Sigmoid colon (tissue), 7 donors: ENCODE data around the gene MVB12A. TPM values are rescaled to one million over a fixed set of nuclear protein-coding genes. Genes with fewer than 3 reads are reported as not detected.

Experiments
- DNase-seq: peaks from one replicate; pipeline ENCODE4 v3.0.0-alpha.2; 2019
- H3K27ac ChIP-seq, 4 donors: fragments of 200-600 bp; sonication (generic); one replicate each; pipeline ENCODE4 v1.5.1; 2016 to 2019; ENCODE audit warnings: mild to moderate bottlenecking in 1 of 4
- H3K27me3 ChIP-seq, 3 donors: fragments of 200-600 bp; sonication (generic); one replicate each; pipeline ENCODE4 v1.5.1; 2019; ENCODE audit warnings: mild to moderate bottlenecking in 1 of 3
- H3K36me3 ChIP-seq, 4 donors: fragments of 200-600 bp; sonication (generic); one replicate each; pipeline ENCODE4 v1.5.1; 2016 to 2019
- H3K4me1 ChIP-seq, 4 donors: fragments of 200-600 bp; sonication (generic); one replicate each; pipeline ENCODE4 v1.5.1; 2017 to 2019
- H3K4me3 ChIP-seq, 4 donors: fragments of 200-600 bp; sonication (generic); one replicate each; pipeline ENCODE4 v1.5.1; 2017 to 2019; ENCODE audit warnings: mild to moderate bottlenecking in 2 of 4, moderate library complexity in 1 of 4
- H3K9me3 ChIP-seq, 4 donors: fragments of 200-600 bp in 3 of 4; sonication (generic) in 3 of 4; one replicate each; pipeline versions ENCODE4 v1.5.1 to v1.6.1; 2013 to 2019
- EP300 ChIP-seq, 4 donors: sonication (generic); formaldehyde crosslinking; IDR thresholded peaks; one replicate each; pipeline ENCODE4 v1.6.1; 2017; ENCODE audit warnings: antibody characterized with exemption in 4 of 4
- POLR2A ChIP-seq, 2 donors: fragments of 450-650 bp; IDR thresholded peaks; one replicate each; pipeline ENCODE4 v1.6.1; 2016; ENCODE audit warnings: antibody characterized with exemption in 2 of 2, mild to moderate bottlenecking in 2 of 2, moderate library complexity in 2 of 2
- POLR2AphosphoS5 ChIP-seq, 4 donors: sonication (generic); formaldehyde crosslinking; IDR thresholded peaks; one replicate each; pipeline ENCODE4 v1.6.1; 2017; ENCODE audit warnings: antibody characterized with exemption in 4 of 4
- WGBS, 2 donors: extraction: QIAGEN DNeasy Blood & Tissue Kit; methylation state at CpG; one replicate each; pipeline ENCODE4 v1.1.7; 2013; 5-methylcytosine and 5-hydroxymethylcytosine counted together
- intact Hi-C: fragments of 100-400 bp; cut with DNase I; formaldehyde crosslinking; loops from one replicate; pipeline ENCODE4 v1.15.1; 2023
- polyA plus RNA-seq, 3 donors: library from polyadenylated mRNA; stranded (reverse); fragments of 200-250 nt; gene quantifications; one replicate each; pipeline ENCODE4 v1.2.3, GENCODE V29; 2013
- total RNA-seq, 4 donors: library from RNA; depleted of rRNA; stranded (reverse); fragments of >200 nt; gene quantifications; one replicate each; pipeline ENCODE4 v1.1.0, GENCODE V29; 2016
- TF ChIP-seq, protein P1 (sequence below), 4 experiments: fragments of 450-650 bp in 3 of 4; fragments of 200-600 bp in 1 of 4; IDR thresholded peaks; one replicate each; pipeline ENCODE4 v1.5.1; 2016 to 2019; ENCODE audit warnings: antibody characterized with exemption in 4 of 4, mild to moderate bottlenecking in 3 of 4, moderate library complexity in 2 of 4
- donor health status: healthy with polysubstance abuse.
- donor health status: Bipolar disorder and iron deficiency.
- donor health status: healthy.

The MVB12A gene
- total and polyA plus RNA-seq, 7 donors = 40.4 to 102 (median 55.8) TPM

DNA sequence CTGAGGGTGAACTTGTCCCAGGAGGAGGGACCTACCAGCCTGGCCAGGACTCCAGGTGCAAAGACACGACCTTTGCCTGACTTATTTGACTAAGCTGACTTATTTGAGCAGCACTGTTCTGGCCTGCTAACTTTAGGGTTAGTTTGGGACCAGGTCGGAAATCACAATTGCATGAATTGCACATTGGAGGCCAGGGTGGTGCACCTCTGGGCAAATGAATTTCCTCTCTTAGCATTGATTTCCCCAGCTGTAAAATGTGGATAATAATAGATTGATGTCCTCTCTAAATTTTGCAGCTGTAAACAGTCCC, 13.0 kb upstream of the MVB12A start:
- Histone ChIP-seq H3K27me3 (no peaks in the 10 kb centered on the region), H3K4me1 (peaks cover 0 to 52% (median 30%) of the 10 kb centered on the region in 4 donors), H3K36me3 (peaks cover 0 to 6% (median 0%) of the 10 kb centered on the region in 4 donors), H3K4me3 (peak overlapping the region in 3 of 4 donors; percentile 17 to 50 (median 48)), H3K9me3 (no peaks in the 10 kb centered on the region), H3K27ac (peak overlapping the region; percentile 70 to 84 (median 75))
- WGBS, 2 donors = 19% methylated on average over 2 of the region's 2 CpGs
- intact Hi-C loops = no loop called here
- DNase-seq = no peak
- no peak for TF ChIP-seq EP300 (IDR thresholded peaks at IDR 0.05)
- TF ChIP-seq, protein P1, sequence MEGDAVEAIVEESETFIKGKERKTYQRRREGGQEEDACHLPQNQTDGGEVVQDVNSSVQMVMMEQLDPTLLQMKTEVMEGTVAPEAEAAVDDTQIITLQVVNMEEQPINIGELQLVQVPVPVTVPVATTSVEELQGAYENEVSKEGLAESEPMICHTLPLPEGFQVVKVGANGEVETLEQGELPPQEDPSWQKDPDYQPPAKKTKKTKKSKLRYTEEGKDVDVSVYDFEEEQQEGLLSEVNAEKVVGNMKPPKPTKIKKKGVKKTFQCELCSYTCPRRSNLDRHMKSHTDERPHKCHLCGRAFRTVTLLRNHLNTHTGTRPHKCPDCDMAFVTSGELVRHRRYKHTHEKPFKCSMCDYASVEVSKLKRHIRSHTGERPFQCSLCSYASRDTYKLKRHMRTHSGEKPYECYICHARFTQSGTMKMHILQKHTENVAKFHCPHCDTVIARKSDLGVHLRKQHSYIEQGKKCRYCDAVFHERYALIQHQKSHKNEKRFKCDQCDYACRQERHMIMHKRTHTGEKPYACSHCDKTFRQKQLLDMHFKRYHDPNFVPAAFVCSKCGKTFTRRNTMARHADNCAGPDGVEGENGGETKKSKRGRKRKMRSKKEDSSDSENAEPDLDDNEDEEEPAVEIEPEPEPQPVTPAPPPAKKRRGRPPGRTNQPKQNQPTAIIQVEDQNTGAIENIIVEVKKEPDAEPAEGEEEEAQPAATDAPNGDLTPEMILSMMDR (IDR thresholded peaks at IDR 0.05) = no peak
- no peak for TF ChIP-seq POLR2AphosphoS5 (IDR thresholded peaks at IDR 0.05)
- no peak for TF ChIP-seq POLR2A (IDR thresholded peaks at IDR 0.05)

DNA sequence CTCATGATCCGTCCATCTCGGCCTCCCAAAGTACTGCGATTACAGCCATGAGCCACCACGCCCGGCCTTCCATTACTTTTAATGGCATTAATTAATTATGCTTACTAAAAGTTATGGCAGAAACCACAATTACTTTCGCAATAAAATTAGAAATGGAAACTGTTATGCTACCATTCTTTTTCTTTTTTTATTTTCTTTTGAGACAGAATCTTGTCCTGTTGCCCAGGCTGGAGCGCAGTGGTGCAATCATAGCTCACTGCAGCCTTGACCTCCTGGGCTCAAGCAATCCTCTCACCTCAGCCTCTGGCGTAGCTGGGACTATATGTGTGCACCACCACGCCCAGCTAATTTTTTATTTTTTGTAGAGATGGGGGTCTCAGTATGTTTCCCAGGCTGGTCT, 9.9 kb upstream of the MVB12A start:
- no peaks in the 10 kb centered on the region for H3K9me3 ChIP-seq
- 92 to 95% methylated on average over 9 of the region's 9 CpGs for WGBS, 2 donors
- no peak overlapping the region for H3K4me3 ChIP-seq
- intact Hi-C loops = no loop called here
- H3K27ac ChIP-seq = no peak overlapping the region
- no peaks in the 10 kb centered on the region for H3K27me3 ChIP-seq
- peaks cover 0 to 41% (median 34%) of the 10 kb centered on the region in 4 donors for H3K4me1 ChIP-seq
- TF ChIP-seq, protein P1 (IDR thresholded peaks at IDR 0.05) = no peak
- peak in 1 of 4 donors; percentile 20 for TF ChIP-seq POLR2AphosphoS5 (IDR thresholded peaks at IDR 0.05)
- no peaks in the 10 kb centered on the region for H3K36me3 ChIP-seq
- peak; percentile 75 for DNase-seq

DNA sequence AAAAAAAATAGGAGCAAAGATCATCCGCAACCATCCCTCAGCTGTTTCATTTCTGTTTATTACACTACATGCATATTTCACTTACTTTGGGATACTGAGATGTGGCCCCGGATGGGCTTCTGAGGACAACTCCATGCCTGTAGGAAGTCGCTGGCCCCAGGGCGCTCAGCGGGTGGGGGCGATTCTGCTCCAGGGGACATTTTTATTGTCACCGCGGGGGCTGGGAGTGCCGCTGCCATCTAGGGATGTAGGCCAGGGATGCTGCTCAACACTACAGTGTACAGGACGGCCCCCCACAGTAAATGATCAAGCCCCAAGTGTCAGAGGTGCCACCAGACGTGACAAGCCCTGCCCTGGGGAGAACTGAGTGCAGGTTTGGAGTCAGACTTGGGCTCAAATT, 8.0 kb upstream of the MVB12A start:
- H3K4me1 ChIP-seq = peaks cover 0 to 25% (median 18%) of the 10 kb centered on the region in 4 donors
- intact Hi-C loops = no loop called here
- TF ChIP-seq, protein P1 (IDR thresholded peaks at IDR 0.05) = no peak
- TF ChIP-seq POLR2AphosphoS5 (IDR thresholded peaks at IDR 0.05) = no peak
- no peak for TF ChIP-seq POLR2A (IDR thresholded peaks at IDR 0.05)
- no peak for TF ChIP-seq EP300 (IDR thresholded peaks at IDR 0.05)
- 80 to 89% methylated on average over 11 of the region's 11 CpGs for WGBS, 2 donors
- H3K27ac ChIP-seq = peak overlapping the region in 3 of 4 donors; percentile 70 to 73 (median 72)
- no peak for DNase-seq
- H3K9me3 ChIP-seq = no peaks in the 10 kb centered on the region
- no peaks in the 10 kb centered on the region for H3K27me3 ChIP-seq
- no peaks in the 10 kb centered on the region for H3K36me3 ChIP-seq
- no peak overlapping the region for H3K4me3 ChIP-seq

DNA sequence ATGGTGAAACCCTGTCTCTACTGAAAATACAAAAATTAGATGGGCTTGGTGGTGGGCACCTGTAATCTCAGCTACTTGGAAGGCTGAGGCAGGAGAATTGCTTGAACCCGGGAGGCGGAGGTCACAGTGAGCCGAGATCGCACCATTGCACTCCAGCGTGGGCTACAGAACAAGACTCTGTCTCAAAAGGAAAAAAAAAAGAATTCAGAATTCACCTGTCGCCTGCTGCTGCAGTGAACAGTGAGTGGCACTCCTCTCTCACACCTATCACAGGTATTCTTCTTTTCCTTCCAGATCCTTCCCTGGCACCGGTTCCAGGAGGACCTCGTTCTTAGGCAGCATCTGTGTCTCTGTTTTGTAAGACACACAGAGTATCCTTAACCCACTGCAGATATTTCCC, 5.8 kb upstream of the MVB12A start:
- Histone ChIP-seq H3K27ac (peak overlapping the region in 1 of 4 donors; percentile 70), H3K4me1 (peaks cover 0 to 22% (median 16%) of the 10 kb centered on the region in 4 donors), H3K4me3 (no peak overlapping the region), H3K27me3 (no peaks in the 10 kb centered on the region), H3K9me3 (no peaks in the 10 kb centered on the region), H3K36me3 (no peaks in the 10 kb centered on the region)
- intact Hi-C loops = no loop called here
- no peak for DNase-seq
- 89 to 95% methylated on average over 8 of the region's 8 CpGs for WGBS, 2 donors
- TF ChIP-seq POLR2A (IDR thresholded peaks at IDR 0.05) (no peak), POLR2AphosphoS5 (IDR thresholded peaks at IDR 0.05) (no peak), EP300 (IDR thresholded peaks at IDR 0.05) (no peak)
- TF ChIP-seq, protein P1 (IDR thresholded peaks at IDR 0.05) = no peak

DNA sequence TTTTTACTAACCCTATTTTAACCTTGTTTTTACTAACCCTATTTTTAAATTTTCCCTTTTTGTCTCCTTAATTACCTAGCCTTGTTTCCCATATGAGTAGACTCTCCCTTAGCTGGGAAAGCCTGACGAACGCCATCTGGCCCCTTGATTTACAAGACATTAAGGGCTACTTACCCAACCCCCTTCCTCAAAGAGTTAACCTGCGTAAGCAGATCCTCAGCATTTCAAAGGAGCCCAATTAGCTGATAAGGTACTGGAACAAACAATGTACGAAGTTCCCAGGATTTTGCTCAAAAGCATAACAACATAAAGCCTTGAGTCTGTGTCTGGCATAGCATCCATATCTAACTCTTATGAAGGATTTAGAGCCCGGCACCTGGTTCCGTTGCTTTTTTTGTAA, 4.7 kb upstream of the MVB12A start:
- 75 to 89% methylated on average over 6 of the region's 6 CpGs for WGBS, 2 donors
- Histone ChIP-seq H3K4me3 (no peak overlapping the region), H3K27me3 (no peaks in the 10 kb centered on the region), H3K27ac (peak overlapping the region in 3 of 4 donors; percentile 15 to 26 (median 26)), H3K9me3 (no peaks in the 10 kb centered on the region), H3K4me1 (peaks cover 0 to 27% (median 19%) of the 10 kb centered on the region in 4 donors), H3K36me3 (no peaks in the 10 kb centered on the region)
- DNase-seq = no peak
- intact Hi-C loops = no loop called here
- TF ChIP-seq, protein P1 (IDR thresholded peaks at IDR 0.05) = no peak
- TF ChIP-seq POLR2A (IDR thresholded peaks at IDR 0.05) = no peak
- TF ChIP-seq EP300 (IDR thresholded peaks at IDR 0.05) = no peak
- no peak for TF ChIP-seq POLR2AphosphoS5 (IDR thresholded peaks at IDR 0.05)
